GM18502 (cell line): ENCODE measurements around the gene TMA16.
A peak's percentile ranks its signal among the peaks of the same experiment; 100 is the strongest.
"Not testable (repeated sequence)": the region's sequence is repeated elsewhere in the genome, so short reads cannot be mapped to it uniquely, and the experiment has no call there.

Source experiments
- ATAC-seq: cut with Tn5 transposase; IDR thresholded peaks from one replicate; pipeline ENCODE4 v1.9.1; 2021; ENCODE audit warnings: mild to moderate bottlenecking; ENCODE audit not compliant: unreplicated experiment, poor library complexity

Gene TMA16

GRCh38 chr4:163500586-163500985 is 6.1 kb downstream of the TMA16 start:
- ATAC-seq = no peak

- ATAC-seq = no peak
Observed at GRCh38 chr4:163505374-163505773, 10.9 kb downstream of the TMA16 start.

- no peak for ATAC-seq
Observed at GRCh38 chr4:163515198-163515597, 20.7 kb downstream of the TMA16 start.

- ATAC-seq = no peak
Observed at GRCh38 chr4:163523791-163524365, 29.4 kb downstream of the TMA16 start.

GRCh38 chr4:163525982-163526381 is 31.5 kb downstream of the TMA16 start:
- ATAC-seq = no peak

GRCh38 chr4:163527172-163527571 is 32.7 kb downstream of the TMA16 start:
- ATAC-seq = no peak

GRCh38 chr4:163528653-163529052 is 34.2 kb downstream of the TMA16 start:
- ATAC-seq = no peak

GRCh38 chr4:163534056-163534455 is 39.6 kb downstream of the TMA16 start:
- ATAC-seq = no peak

GRCh38 chr4:163535657-163536056 is 41.2 kb downstream of the TMA16 start:
- ATAC-seq = peak; percentile 51

- no peak for ATAC-seq
Observed at GRCh38 chr4:163536091-163536490, 41.6 kb downstream of the TMA16 start.

- ATAC-seq = no peak
Observed at GRCh38 chr4:163537114-163537513, 42.6 kb downstream of the TMA16 start.

- ATAC-seq = not testable (repeated sequence)
Observed at GRCh38 chr4:163538820-163539219, 44.3 kb downstream of the TMA16 start.

GRCh38 chr4:163540448-163540847 is 46.0 kb downstream of the TMA16 start:
- no peak for ATAC-seq

GRCh38 chr4:163540977-163541376 is 46.5 kb downstream of the TMA16 start:
- ATAC-seq = no peak

- ATAC-seq = no peak
Observed at GRCh38 chr4:163542275-163542674, 47.8 kb downstream of the TMA16 start.

GRCh38 chr4:163544407-163545038 is 50.0 kb downstream of the TMA16 start:
- ATAC-seq = peak; percentile 91

GRCh38 chr4:163548481-163549243 is 54.2 kb downstream of the TMA16 start:
- peak; percentile 28 for ATAC-seq

GRCh38 chr4:163550869-163551267 is 56.4 kb downstream of the TMA16 start:
- ATAC-seq = no peak

- no peak for ATAC-seq
Observed at GRCh38 chr4:163553146-163553545, 58.7 kb downstream of the TMA16 start.

- ATAC-seq = no peak
Observed at GRCh38 chr4:163554870-163555465, 60.5 kb downstream of the TMA16 start.

- peak; percentile 35 for ATAC-seq
Observed at GRCh38 chr4:163556177-163556576, 61.7 kb downstream of the TMA16 start.
